Smooth muscle cell of trachea (primary cell): ENCODE measurements around the gene CLPTM1L. TPM values are rescaled to one million over a fixed set of nuclear protein-coding genes. Genes with fewer than 3 reads are reported as not detected.

Experiments used
- total RNA-seq: library from RNA; depleted of rRNA; stranded (reverse); fragments of >200 nt; gene quantifications from 2 replicates; pipeline ENCODE4 v1.2.1, GENCODE V29; 2014

The CLPTM1L gene, protein sequence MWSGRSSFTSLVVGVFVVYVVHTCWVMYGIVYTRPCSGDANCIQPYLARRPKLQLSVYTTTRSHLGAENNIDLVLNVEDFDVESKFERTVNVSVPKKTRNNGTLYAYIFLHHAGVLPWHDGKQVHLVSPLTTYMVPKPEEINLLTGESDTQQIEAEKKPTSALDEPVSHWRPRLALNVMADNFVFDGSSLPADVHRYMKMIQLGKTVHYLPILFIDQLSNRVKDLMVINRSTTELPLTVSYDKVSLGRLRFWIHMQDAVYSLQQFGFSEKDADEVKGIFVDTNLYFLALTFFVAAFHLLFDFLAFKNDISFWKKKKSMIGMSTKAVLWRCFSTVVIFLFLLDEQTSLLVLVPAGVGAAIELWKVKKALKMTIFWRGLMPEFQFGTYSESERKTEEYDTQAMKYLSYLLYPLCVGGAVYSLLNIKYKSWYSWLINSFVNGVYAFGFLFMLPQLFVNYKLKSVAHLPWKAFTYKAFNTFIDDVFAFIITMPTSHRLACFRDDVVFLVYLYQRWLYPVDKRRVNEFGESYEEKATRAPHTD
- total RNA-seq = 179 and 184 TPM in 2 replicates

DNA sequence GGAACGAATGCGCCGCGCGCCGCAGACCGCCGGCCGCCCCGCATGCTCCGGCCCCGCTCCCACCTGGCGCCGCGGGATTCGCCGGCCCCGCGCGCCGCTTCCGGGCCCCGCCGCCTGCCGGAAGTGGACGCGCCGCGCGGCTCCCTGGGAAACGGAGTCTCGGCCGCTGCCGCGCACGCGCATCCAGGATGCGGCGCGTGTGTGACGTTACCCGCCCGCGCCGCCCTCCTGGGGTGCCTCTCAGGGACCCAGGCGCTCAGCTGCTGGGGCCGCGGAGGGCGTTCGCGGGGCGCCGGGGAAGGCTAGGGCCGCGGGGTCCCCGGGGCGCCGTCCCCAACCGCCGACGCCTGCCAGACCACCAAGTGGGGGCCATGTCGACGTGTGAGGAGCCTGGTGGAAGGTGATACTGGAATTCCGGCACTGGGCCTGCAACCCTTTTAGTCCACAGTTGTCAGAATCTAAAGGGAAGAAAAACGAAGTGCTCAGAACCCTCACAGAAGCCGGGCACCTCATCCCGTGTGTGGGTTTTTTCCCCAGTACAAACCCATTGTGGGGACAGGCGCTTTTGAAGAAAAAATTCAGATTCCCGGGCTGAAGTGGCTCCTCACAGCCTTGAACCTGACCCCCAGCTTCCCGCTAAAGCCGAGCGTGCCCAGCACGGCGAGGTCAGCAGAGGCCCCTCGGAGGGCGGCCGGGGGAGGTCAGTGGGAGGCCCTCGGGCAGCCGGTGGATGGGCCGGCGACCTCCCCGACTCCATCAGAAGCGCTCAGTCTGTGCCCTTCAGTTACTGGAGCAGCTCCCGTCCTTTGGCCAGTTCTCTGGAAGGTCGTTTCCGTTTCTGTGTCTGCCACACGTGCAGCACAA lies at the start of gene CLPTM1L:
Gene CLPTM1L (minus strand): TSS at position 125 of the 864 bp plus-strand sequence. CDS start 258 bp downstream, outside the sequence.

DNA sequence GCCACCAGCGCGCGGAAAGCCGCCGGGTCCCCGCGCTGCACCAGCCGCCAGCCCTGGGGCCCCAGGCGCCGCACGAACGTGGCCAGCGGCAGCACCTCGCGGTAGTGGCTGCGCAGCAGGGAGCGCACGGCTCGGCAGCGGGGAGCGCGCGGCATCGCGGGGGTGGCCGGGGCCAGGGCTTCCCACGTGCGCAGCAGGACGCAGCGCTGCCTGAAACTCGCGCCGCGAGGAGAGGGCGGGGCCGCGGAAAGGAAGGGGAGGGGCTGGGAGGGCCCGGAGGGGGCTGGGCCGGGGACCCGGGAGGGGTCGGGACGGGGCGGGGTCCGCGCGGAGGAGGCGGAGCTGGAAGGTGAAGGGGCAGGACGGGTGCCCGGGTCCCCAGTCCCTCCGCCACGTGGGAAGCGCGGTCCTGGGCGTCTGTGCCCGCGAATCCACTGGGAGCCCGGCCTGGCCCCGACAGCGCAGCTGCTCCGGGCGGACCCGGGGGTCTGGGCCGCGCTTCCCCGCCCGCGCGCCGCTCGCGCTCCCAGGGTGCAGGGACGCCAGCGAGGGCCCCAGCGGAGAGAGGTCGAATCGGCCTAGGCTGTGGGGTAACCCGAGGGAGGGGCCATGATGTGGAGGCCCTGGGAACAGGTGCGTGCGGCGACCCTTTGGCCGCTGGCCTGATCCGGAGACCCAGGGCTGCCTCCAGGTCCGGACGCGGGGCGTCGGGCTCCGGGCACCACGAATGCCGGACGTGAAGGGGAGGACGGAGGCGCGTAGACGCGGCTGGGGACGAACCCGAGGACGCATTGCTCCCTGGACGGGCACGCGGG lies 49.9 kb downstream of the CLPTM1L start, which contains the start of gene TERT:
Gene TERT (minus strand): TSS at position 234 of the 815 bp plus-strand sequence. CDS start 79 bp downstream, at position 155.

Other genes starting within 250 kb of the CLPTM1L start
- 12.5 and 21.0 TPM in 2 replicates for gene SLC12A7, start 233.0 kb downstream of the CLPTM1L start, total RNA-seq
- gene SLC6A19, start 143.5 kb downstream of the CLPTM1L start, total RNA-seq = not detected in 2 replicates
- gene SLC6A18, start 119.7 kb downstream of the CLPTM1L start, total RNA-seq = not detected in 2 replicates
- not detected in 2 replicates for gene TERT, start 50.0 kb downstream of the CLPTM1L start, total RNA-seq
- under 0.01 TPM in 1 of 2 replicates, not detected in the other for gene SLC6A3, start 100.3 kb upstream of the CLPTM1L start, total RNA-seq
- 61.4 and 101 TPM in 2 replicates for gene LPCAT1, start 178.9 kb upstream of the CLPTM1L start, total RNA-seq